ENCODE results near the gene FAM222B. TPM values are rescaled to one million over a fixed set of nuclear protein-coding genes. Genes with fewer than 3 reads are reported as not detected.

The FAM222B gene
- total and polyA plus RNA-seq, 9 of the 15 experiments (the other 6 are each of a cell fraction or from before 2014, with no cell fraction given) = 4.0 to 34.6 (median 7.5) TPM

DNA sequence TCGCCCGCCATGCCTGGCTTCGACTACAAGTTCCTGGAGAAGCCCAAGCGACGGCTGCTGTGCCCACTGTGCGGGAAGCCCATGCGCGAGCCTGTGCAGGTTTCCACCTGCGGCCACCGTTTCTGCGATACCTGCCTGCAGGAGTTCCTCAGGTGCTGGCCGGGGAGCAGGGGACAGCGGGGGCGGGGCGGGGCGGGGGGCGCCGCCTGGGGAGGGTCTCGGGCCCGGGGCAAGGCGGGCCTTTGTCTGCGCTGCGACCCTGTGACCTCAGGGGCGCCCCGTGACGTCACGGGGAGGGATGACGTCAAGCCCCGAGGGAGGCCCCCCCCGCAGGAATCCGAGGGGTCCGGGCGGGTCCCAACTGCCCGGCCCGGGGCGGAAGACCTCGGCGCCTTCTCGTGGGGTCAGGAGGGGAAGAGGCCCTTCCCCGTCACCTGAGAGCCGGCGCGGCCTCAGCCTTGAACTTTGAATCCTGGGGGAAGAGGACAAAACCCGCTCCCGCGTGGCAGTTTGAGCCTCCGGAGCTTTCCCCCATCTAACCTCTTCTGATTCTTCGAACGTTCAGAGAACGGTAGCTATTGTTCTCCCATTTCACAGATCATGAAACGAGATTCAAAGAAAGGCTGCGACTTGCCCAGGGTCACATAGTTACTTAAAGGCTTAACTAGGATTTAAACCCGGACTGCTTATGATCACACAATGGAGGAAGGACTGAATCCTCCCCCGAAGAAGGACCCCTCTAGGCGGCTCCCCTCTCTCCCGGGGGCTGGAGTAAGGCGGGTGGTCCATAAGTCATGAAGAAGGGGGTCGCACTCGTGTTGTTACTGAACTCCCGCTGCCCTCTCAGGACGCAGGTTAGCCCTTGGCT, 98.3 kb downstream of the FAM222B start (continued):
- TF ChIP-seq ETV6 (IDR thresholded peaks at IDR 0.05; ENCODE audit: borderline replicate concordance in 1 of 2, low read depth in 2 of 2, low read length in 1 of 2) (no peak), ETV6 (CRISPR knock-in tag; IDR thresholded peaks at IDR 0.05; ENCODE audit: borderline replicate concordance) (0 out of 2 replicates have a peak, but pooled peaks have one; percentile 95), ZBTB17 (CRISPR knock-in tag; IDR thresholded peaks at IDR 0.05) (0 out of 2 replicates have a peak, but pooled peaks have one; percentile 6), PHB2 (IDR thresholded peaks at IDR 0.05; ENCODE audit: low read depth) (no peak), MXI1 (IDR thresholded peaks at IDR 0.05; ENCODE audit: low read depth, low read length) (peak; percentile 15; the same call in 1 of the 2 replicates), GATAD2A (IDR thresholded peaks at IDR 0.05) (peak; percentile 81; the same call in 1 of the 2 replicates), RBM22 (IDR thresholded peaks at IDR 0.05; ENCODE audit: low read depth, low read length, poor library complexity, severe bottlenecking) (peak; percentile 56), HMG20A (CRISPR knock-in tag; conservative IDR thresholded peaks at IDR 0.05) (no peak), FOSL1 (tag; conservative IDR thresholded peaks at IDR 0.05) (peak; percentile 39; the same call in 1 of the 2 replicates), TOE1 (IDR thresholded peaks at IDR 0.05; ENCODE audit: borderline replicate concordance) (no peak; the same call in 1 of the 2 replicates), TOE1 (CRISPR knock-in tag; IDR thresholded peaks at IDR 0.05; ENCODE audit: borderline replicate concordance, low read depth) (0 out of 2 replicates have a peak, but pooled peaks have one; percentile 54)
- TF ChIP-seq, protein P1, sequence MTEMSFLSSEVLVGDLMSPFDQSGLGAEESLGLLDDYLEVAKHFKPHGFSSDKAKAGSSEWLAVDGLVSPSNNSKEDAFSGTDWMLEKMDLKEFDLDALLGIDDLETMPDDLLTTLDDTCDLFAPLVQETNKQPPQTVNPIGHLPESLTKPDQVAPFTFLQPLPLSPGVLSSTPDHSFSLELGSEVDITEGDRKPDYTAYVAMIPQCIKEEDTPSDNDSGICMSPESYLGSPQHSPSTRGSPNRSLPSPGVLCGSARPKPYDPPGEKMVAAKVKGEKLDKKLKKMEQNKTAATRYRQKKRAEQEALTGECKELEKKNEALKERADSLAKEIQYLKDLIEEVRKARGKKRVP (CRISPR knock-in tag; IDR thresholded peaks at IDR 0.05) = no peak
- TF ChIP-seq, protein P2, sequence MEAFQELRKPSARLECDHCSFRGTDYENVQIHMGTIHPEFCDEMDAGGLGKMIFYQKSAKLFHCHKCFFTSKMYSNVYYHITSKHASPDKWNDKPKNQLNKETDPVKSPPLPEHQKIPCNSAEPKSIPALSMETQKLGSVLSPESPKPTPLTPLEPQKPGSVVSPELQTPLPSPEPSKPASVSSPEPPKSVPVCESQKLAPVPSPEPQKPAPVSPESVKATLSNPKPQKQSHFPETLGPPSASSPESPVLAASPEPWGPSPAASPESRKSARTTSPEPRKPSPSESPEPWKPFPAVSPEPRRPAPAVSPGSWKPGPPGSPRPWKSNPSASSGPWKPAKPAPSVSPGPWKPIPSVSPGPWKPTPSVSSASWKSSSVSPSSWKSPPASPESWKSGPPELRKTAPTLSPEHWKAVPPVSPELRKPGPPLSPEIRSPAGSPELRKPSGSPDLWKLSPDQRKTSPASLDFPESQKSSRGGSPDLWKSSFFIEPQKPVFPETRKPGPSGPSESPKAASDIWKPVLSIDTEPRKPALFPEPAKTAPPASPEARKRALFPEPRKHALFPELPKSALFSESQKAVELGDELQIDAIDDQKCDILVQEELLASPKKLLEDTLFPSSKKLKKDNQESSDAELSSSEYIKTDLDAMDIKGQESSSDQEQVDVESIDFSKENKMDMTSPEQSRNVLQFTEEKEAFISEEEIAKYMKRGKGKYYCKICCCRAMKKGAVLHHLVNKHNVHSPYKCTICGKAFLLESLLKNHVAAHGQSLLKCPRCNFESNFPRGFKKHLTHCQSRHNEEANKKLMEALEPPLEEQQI (IDR thresholded peaks at IDR 0.05) = no peak

All from K562 (cell line).